ENCODE results near the gene UNCX.

GRCh38 chr7:1219498-1219897, 13.2 kb upstream of the UNCX start:
- TF ChIP-seq CTCF (IDR thresholded peaks at IDR 0.05; ENCODE audit: low read depth, low read length) (no peak), MYC (IDR thresholded peaks at IDR 0.05; ENCODE audit: low read depth, low read length) (no peak), POLR2A (IDR thresholded peaks at IDR 0.05; ENCODE audit: extremely low read depth, insufficient read length) (no peak)

Data from NB4 (cell line).